ENCODE data around the gene DIP2C.
"Not testable (repeated sequence)": the region's sequence is repeated elsewhere in the genome, so short reads cannot be mapped to it uniquely, and the experiment has no call there.

The DIP2C gene

DNA sequence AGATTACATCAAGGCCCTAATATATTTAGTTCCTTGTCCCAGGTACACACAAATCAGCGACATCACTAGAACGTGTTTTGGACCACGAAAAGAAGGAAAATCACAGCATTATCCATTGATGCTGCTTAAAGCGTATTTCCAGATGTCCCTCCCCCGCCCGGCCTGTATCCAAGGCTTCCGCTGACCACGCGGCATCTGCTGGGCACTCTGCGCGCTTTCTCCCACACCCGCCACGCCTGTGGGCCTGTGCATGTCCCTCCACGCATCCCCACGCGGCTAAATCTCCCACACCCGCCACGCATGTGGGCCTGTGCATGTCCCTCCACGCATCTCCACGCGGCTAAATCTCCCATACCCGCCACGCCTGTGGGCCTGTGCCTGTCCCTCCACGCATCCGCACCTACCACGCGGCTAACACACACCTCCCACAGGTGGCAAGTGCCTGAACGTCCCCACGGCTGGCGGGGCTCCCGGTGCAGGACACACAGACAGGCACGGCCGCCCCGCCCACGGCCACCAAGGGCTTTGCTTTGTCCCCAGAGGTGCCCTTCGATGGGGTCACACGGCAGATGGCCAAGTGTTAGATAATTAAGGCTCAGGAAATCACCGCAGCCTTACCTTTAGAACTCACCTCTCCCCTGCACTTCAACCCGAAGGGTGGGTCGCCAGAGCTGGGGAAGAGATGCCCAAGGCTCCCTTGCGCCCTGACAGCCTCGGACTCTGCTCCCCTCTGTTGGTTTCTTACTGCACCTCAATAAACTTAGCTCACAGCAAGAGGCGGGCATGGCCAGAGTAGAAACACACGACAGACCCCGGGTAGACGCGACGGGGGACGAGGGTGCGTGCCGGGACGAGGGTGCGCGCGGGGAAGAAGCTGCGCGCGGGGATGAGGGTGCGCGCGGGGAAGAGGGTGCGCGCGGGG, 49.5 kb downstream of the DIP2C start:
- DNase-seq, result no peak

DNA sequence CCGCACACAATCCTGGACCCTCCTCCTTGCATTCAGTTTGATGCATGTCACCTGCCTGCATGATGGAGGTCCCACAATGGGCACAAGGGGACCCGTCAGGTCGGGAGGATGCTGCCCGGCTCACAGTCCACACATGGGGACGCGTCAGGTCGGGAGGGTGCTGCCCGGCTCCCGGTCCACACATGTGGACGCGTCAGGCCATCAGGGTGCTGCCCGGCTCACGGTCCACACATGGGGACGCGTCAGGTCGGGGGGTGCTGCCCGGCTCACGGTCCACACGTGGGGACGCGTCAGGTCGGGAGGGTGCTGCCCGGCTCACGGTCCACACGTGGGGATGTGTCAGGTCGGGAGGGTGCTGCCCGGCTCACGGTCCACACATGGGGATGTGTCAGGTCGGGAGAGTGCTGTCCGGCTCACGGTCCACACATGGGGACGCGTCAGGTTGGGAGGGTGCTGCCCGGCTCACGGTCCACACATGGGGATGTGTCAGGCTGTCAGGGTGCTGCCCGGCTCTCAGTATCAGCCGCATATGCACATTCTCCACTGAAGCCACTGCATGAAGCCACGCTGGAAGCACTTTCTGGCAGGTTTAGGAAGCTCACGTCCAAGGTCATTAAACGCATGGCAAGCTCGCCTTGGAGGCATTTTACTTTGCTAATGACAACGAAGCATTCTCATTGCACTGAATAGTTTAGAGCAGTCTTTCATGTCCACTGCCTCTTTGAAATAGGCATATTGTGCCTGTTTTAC, 50.3 kb downstream of the DIP2C start:
- no peak for DNase-seq

DNA sequence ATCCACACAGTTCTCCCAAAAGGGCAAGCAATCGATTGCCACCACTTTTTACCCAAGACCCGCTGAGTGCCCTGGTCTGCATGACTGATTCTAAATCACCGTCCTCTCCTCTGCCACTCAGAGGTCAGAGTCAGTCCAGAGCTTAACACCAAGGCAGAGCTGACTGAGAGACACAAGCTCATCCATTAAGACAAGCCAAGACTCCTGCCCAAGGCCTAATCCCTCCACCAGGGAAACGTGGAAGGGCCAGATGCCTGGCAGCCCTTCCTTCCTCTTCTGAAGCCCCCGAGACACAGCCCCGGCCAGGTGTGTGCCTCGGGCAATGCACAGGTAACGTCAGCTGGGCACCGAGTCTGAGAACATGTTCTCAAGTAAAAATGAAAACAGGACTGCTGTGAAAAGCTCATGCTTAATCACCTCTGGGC, 51.7 kb downstream of the DIP2C start:
- DNase-seq, result no peak

DNA sequence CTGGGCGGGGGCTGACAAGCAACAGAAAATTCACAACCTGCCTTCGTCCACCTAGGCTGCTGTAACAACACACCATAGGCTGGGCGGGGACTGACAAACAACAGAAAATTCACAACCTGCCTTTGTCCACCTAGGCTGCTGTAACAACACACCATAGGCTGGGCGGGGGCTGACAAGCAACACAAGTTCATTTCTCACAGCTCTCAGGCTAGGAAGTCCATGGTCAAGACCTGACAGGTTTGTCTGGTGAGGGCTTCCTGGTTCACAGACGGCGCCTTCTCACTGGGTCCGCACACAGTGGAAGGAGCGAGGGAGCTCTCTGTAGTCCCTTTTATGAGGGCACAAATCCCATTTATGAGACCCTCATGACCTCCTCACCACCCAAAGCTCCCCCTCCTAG, 52.2 kb downstream of the DIP2C start:
- DNase-seq, result no peak

DNA sequence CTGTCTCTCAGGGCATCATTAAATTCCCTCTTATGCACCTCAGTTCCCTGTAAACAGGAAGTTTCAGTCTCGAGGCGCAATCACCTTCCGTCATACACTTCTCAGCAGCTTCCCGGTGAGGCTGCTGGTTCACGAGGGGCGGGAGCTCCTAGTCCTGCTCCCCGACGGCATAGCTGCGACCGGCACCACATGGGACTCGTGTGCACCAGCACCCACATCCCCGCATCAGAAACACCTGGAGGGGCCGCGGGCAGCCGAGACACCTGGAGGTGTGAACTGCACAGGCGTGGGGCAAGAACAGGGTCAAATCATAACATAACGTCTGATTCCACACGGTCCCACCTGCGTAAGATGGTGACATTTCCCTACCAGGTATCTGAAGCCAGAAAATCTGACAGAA, 52.7 kb downstream of the DIP2C start:
- no peak for DNase-seq

DNA sequence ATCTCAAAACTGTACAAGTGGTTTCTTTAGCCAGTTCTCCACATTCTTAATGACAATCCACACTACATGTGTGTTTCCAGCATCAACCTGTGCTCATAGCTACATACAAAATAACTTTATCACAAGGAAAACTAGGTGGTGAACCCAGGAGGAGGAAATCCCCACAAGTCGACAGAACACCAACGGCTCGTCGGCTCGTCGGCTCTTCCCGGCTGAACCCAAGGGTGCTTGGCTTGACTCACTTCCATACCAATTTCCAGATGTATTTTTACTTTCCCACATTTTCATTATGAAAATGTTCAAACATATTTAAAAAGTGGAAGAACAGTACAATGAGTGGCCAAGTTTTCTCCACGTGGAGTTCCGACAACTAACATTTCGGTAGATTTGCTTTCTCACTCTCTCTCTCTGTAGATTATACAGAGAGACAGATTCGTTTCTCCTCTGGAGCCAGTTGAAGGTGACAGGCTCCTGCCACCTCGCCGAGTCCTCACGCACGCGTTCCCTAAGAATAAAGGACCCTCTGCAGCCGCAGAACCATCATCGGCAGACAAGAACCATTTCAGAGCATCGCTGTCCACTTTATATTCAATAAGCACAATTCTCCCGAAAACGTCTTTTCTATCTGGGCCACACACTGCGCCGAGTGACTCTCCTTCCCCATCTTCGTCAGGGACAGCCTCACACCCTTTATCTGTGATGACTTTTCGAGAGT, 53.3 kb downstream of the DIP2C start:
- no peak for DNase-seq

DNA sequence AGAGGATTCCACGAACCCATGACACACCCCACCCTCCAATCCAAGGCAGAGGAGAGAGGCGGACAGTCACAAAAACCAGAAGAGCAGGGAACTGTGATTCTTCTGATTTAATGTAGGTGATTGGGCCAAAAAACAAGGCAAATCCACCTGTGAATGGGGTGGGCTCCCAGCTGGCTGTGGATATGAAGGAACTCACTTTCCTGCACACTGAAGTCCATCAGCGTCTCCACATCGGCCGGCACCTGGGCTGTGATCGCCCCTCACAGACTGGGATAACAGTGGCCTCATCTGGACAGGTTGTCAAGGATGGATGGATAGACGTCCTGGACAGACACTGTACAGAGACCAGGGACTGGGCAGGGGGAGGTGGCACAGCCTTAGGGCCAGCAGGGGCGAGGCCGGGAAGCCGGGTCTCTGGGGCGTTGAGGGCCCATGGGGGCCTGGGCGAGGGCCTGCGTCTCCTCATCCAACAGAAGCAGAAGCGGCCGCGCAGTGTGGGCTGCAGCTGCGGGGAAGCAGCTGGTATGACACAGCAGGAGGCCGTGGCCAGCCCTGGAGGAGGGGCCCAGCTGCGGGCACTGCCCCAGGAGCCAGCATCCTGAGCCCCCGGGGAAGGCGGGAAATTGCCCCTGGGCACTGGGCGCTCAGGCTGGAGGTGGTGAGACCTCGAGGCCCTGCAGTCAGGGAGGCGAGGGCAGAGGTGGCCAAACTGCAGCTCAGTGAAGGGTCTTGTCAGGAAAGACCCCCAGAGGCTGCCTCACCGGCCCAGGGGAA, 54.2 kb downstream of the DIP2C start:
- no peak for DNase-seq

DNA sequence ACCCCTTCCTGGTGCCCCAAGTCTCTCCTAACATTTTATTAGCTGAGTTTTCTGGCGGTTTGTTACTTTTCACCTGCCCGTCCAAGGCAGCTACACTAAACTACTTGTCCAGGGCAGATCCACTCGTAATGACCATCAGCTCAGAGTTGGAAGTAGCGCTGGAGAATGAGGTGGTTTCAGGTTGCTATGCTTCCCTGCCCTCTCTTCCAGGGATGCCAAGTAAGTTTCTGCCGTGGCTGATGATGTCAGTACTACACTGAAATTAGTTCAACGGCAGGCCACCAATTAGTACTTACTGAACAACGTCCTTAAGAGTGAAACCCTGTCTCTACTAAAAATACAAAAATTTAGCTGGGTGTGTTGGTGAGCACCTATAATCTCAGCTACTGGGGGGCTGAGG, 55.2 kb downstream of the DIP2C start:
- no peak for DNase-seq

DNA sequence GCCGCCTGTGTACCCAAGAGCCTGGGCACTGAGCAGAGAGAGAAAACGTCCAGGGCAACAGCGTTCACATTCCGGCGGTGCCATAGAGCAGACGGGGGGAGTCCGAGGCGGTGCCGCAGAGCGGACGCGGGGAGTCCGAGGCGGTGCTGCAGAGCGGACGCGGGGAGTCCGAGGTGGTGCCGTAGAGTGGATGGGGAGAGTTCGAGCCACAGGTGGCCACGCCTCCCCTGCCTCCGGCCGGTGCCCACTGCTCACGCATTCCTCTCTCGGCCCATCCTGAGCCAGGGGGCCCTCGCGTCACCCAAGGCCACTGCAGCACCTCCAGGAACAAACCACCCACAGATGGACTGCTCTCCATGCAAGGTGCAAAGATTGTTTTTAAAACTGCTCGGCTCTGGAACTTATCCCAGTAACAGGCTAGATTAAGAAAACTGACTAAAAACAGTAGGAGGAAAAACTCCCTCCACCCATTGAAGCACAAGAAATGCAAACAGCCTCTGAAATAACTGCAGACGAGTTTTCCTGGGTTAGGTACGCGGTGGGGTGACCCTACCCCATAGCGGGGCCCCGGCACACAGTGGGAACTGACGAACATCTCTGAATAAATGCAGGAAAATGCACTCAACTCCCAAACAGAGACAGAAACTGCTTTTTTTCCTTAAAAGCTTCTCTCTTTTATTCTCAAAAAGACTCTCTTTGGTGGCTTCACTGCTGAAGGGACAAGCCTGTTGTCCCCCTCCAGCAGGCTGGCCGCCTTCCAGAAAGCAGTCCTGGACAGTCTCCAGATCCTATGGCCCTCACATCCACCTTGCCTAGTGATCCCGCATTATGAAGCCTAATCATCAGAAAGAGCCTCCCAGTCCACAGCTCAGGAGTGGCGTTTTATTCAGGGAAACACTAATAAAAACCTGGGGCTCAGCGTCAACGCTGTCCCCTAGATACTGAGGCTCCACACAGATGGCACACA, 55.9 kb downstream of the DIP2C start:
- DNase-seq, result no peak

DNA sequence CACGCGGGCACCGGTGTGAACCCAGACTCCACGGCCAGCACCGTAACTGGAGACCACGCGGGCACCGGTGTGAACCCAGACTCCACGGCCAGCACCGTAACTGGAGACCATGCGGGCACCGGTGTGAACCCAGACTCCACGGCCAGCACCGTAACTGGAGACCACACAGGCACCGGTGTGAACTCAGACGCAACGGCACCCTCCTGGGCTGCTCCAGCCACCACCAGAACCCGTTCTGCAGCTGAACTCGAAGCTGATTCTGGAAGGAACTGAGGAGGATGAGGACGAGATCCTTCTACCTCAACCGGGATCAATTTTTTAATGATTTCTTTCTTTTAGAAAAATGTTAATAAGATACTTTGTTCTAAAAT, 56.7 kb downstream of the DIP2C start:
- DNase-seq, result not testable (repeated sequence)

DNA sequence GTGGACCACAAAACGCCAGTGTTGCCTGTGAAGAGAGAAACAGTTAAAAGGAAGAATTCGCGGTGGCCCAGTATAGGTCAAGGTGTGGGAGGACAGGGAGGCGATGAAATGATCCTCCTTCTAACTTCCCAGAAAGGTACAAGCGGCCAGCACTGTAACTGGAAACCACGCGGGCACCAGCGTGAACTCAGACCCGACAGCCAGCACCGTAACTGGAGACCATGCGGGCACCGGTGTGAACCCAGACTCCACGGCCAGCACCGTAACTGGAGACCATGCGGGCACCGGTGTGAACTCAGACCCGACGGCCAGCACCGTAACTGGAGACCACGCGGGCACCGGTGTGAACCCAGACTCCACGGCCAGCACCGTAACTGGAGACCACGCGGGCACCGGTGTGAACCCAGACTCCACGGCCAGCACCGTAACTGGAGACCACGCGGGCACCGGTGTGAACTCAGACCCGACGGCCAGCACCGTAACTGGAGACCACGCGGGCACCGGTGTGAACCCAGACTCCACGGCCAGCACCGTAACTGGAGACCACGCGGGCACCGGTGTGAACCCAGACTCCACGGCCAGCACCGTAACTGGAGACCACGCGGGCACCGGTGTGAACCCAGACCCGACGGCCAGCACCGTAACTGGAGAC, 57.2 kb downstream of the DIP2C start:
- DNase-seq, result not testable (repeated sequence)

DNA sequence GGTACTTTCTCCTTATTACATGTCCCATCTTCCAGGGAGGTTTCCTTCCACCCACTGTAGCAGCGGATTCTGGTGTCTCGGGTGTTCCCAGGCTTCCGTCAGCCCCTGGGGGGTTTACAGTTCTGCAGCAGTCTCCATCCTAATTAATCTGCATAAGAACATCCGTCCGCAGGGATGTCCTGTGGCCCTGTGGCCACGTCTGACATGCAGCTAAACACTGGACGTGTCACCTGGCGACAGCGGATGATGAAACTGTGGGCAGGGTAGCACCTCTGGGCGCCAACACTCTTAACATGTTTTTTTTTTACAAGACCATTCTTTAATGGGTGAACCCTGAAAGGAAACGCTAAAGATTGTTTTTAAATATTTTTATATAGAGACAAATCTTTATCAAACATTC, 58.2 kb downstream of the DIP2C start:
- DNase-seq, result no peak

DNA sequence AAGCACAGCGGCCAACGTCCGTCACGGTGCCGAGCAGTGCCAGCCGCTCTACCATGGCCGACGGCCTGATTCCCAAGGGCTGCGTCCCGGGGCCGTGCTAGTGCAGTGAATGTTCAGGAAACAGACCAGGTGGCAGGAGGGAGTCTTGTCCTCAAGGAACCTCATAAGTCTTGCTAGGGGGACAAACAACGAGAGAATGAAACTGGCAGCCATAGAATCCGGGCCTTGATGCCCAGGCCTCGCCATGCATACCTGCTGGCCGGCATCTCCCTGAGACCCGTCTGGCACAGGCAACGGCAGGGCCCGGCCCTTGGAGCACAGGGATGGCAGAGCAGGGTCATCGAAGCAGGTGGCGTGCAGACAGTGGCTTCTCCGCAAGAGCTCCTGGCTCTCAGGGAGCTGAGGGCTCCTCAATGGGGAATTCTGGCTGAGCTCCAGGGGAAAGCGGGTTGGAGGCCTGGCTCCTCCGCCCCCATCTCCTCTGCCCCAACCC, 58.8 kb downstream of the DIP2C start:
- no peak for DNase-seq

DNA sequence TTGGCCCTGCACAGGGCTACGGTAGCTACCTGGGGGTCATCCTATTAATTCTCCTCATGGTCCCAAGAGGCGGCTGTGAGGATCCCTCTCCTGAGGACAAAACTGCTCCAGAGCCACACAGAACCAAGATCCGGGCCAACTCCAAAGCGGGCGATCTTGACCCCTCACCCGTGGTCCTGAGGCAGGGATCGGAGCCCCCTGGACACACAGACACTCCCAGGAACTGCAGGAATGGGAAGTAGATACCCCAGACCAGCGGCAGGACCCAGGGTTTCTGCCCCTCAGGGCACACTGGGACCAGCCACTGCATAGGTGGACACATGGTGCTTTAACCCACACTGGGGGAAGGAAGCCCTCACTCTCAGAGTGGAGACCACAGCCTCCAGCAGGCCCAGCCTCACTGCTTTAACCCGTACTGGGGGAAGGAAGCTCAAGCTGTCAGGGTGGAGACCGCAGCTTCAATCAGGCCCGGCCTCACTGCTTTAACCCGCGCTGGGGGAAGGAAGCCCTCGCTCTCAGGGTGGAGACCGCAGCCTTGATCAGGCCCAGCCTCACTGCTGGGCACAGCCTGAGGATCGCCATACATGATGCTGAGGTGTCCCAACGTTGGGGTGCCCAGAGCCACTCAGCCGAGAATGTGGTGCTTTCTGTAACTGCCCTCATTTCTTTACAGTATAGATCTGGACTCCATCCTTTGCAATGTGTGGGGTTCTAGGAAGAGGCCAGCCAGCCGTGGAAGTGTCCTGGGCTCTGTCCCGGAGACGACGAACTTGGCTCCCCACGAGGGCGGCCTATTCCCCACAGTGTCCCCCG, 60.1 kb downstream of the DIP2C start:
- DNase-seq, result no peak

DNA sequence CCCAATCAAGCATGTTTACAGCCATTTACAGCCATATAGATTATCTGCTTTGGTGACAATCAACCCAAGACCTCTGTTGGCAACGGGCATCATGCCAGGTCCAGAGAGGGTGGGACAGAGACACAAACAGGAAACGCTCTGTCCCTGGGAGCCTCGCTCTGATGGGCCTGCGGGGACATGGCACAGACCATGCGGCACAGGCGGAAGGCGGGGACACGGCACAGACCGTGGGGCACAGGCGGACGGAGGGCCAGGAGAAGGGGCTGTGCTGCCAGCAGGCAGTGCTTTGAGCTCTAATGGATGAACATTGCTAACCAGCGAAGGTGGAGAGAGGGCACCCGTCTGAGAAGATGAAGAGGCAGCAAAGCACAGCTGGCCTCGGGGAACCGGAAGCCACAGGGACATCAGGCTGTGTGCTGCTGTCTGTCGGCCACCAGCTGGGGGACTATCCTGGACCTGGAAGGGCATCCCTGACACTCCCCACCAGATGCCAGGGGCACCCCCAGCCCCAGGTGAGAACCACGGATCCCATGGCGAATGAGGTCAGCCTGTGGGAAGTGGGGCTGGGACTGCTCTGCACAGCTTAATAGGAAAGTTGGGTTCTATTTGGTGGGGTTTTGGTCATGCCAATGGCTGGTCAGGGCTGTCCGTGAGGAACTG, 61.0 kb downstream of the DIP2C start:
- DNase-seq, result no peak

DNA sequence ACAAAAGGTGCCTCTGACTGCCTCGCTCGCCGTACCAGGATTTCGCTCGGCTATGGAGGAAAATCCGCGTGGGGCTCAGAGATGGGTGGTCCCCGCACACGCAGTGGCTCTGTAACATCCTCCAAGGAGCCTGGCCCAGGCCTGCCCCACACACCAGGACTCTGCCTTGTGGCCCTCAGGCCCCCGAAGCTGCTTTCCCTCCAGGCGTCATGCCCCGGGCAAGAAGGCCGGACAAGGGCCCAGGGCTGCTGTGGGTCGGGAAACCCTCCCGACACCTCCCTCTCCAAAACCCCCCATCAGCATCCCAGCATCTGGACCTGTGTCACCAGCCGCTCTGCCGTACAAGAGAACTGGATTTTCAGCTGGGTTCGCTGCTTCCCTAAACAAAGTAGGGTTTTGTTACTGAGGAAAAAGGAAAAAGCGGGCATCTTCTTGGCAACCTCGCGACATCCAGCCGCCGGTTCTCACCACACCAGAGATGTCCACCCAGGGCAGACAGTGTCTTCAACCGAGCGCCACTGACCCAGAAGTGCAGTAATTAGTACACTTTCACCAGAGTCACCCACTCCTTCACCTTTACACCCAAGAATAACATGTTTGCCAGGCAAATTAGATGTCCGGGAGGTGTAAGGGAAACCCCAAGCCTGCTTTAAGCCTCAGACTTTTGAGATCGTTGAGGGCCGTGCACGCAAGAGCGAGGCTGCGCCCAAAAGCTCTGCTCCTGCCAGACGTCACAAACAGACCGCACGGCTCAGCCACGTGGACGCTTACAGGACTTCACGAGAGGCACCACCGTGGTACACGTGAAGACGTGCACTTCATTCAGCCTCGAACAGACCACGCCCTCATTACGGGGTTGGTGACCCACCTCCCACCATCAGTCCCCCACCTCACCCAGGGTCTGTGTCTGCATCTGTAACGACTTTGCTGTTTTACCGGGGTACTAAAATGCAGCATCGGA, 62.2 kb downstream of the DIP2C start:
- DNase-seq, result no peak

DNA sequence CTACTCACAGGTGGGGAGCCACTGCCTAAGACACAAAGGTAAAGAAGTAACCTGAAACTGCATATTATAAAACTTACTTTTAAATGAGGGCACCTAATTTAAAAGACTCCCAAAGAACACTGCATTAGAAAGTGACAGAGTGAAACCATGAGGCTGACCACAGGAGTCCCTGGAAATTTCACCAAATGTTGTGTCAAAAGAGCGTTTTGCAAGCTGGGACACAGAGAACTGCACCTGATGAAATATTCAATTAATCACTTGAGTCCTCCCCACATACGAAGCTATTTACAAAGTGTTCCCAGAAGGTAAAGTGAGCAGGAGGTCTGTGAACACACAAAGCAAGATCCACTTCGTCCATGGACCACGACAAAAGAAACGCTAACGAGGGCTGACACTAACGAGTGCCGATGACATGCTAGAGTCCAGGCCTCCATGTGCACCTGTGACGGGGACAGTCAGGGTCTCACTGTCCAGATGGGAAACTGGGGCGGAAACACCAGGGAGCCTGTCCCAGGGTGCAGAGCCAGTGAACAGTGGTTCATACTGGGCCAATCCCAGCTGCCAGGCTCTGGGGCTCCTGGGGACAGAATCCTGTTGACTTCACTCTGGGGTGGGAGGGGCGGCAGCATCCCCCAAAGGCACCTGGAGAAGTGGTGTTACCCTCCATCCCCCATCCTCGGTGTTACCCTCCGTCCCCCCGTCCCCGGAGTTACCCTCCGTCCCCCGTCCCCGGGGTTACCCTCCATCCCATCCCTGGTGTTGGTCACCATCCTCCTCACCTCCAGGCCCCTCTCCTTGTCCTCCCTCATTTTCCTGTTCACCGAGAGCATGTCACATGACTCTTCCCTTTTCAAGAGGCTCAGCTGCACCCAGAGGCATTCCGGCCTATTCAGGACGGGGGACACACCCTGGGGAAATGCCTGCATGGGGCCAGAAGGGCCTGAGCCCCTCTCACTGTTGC, 63.4 kb downstream of the DIP2C start:
- DNase-seq, result no peak
